Kidney (tissue), 14 donors: ENCODE measurements around the gene NFE2L2. TPM values are rescaled to one million over a fixed set of nuclear protein-coding genes. Genes with fewer than 3 reads are reported as not detected.
A peak's percentile ranks its signal among the peaks of the same experiment; 100 is the strongest.

Source experiments
- DNase-seq, 5 donors: peaks; one replicate each; pipeline ENCODE4 v3.0.0-alpha.2; 2013 to 2020
- FAIRE-seq: peaks from 2 replicates; lab custom pipeline; 2012; peaks lifted over from hg19 to GRCh38; lab: Jason Lieb, UNC
- H3K27ac ChIP-seq, 2 donors: one replicate each; pipeline ENCODE4 v1.7.0; 2013; ENCODE audit warnings: low read depth in 2 of 2, low read length in 2 of 2, inconsistent platforms in 1 of 2
- H3K27me3 ChIP-seq: one replicate; pipeline ENCODE4 v1.7.1; 2013; ENCODE audit warnings: low read length, inconsistent platforms; ENCODE audit not compliant: control insufficient read depth, insufficient read depth
- H3K36me3 ChIP-seq, 3 donors: one replicate each; pipeline versions ENCODE4 v1.7.0 to v1.7.1; 2013; ENCODE audit warnings: low read length in 3 of 3, control low read depth in 1 of 3, inconsistent platforms in 1 of 3; ENCODE audit not compliant: insufficient read depth in 3 of 3, control insufficient read depth in 2 of 3
- H3K4me1 ChIP-seq, 3 donors: one replicate each; pipeline versions ENCODE4 v1.7.0 to v1.7.1; 2013; ENCODE audit warnings: low read length in 3 of 3, inconsistent platforms in 1 of 3, low read depth in 1 of 3; ENCODE audit not compliant: control insufficient read depth in 2 of 3, insufficient read depth in 2 of 3
- H3K4me3 ChIP-seq, 3 donors: one replicate each; pipeline versions ENCODE4 v1.7.0 to v1.8.1; 2013; ENCODE audit warnings: low read length in 3 of 3, control low read depth in 1 of 3, inconsistent platforms in 1 of 3
- H3K9ac ChIP-seq, 3 donors: one replicate each; pipeline versions ENCODE4 v1.7.0 to v1.7.1; 2013; ENCODE audit warnings: low read length in 3 of 3, control low read depth in 1 of 3, inconsistent platforms in 1 of 3
- H3K9me3 ChIP-seq, 3 donors: one replicate each; pipeline versions ENCODE4 v1.7.0 to v1.7.1; 2013; ENCODE audit warnings: low read length in 3 of 3, control low read depth in 1 of 3, inconsistent platforms in 1 of 3; ENCODE audit not compliant: control insufficient read depth in 2 of 3, insufficient read depth in 1 of 3
- intact Hi-C: fragments of 100-400 bp; cut with DNase I; formaldehyde crosslinking; loops from one replicate; pipeline ENCODE4 v1.11.1; 2022
- polyA plus RNA-seq: library from polyadenylated mRNA; stranded (reverse); fragments of 350-450 nt; fragmentation: Illumina TruSeq; extraction: RNeasy Lipid Tissue Mini Kit (QIAGEN cat#74804); gene quantifications from one replicate; pipeline ENCODE4 v1.2.3, GENCODE V29; 2014; ENCODE audit warnings: low read depth, low replicate concordance; ENCODE audit not compliant: insufficient read depth
- total RNA-seq: library from RNA; stranded (reverse); fragmentation: NEBNext Ultra II Directional; extraction: Animal tissue kit (Norgen Biotek cat#: 25700); gene quantifications from one replicate; pipeline ENCODE4 v1.2.1, GENCODE V29; 2021
- TF ChIP-seq, protein P1 (sequence below): IDR thresholded peaks from 3 replicates; pipeline ENCODE4 v1.5.1; 2012; ENCODE audit warnings: mild to moderate bottlenecking, moderate library complexity, borderline replicate concordance; ENCODE audit not compliant: insufficient read depth; ENCODE audit errors: extremely low read depth
- donor health status: control.
- donor health status: control.
- donor health status: control.
- donor health status: control.
- donor health status: control.
- donor health status: DM: yes; HTN: yes; CAD: no.
- donor health status: Normal renal cell carcinoma (clear cell type).

Gene NFE2L2
- total and polyA plus RNA-seq, 2 donors from 2014 or later, result 105 to 149 TPM

- no peak overlapping the region for H3K9ac ChIP-seq
- no peak overlapping the region for H3K4me3 ChIP-seq
- H3K4me1 ChIP-seq, result peaks cover 0 to 23% (median 18%) of the 10 kb centered on the region in 3 donors
- H3K27me3 ChIP-seq, result no peaks in the 10 kb centered on the region
- TF ChIP-seq, protein P1, sequence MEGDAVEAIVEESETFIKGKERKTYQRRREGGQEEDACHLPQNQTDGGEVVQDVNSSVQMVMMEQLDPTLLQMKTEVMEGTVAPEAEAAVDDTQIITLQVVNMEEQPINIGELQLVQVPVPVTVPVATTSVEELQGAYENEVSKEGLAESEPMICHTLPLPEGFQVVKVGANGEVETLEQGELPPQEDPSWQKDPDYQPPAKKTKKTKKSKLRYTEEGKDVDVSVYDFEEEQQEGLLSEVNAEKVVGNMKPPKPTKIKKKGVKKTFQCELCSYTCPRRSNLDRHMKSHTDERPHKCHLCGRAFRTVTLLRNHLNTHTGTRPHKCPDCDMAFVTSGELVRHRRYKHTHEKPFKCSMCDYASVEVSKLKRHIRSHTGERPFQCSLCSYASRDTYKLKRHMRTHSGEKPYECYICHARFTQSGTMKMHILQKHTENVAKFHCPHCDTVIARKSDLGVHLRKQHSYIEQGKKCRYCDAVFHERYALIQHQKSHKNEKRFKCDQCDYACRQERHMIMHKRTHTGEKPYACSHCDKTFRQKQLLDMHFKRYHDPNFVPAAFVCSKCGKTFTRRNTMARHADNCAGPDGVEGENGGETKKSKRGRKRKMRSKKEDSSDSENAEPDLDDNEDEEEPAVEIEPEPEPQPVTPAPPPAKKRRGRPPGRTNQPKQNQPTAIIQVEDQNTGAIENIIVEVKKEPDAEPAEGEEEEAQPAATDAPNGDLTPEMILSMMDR, result no peak
- no peaks in the 10 kb centered on the region for H3K9me3 ChIP-seq
- intact Hi-C loops, result no loop called here
- DNase-seq (no peak), FAIRE-seq (no peak)
- peak overlapping the region in 1 of 2 donors; percentile 20 for H3K27ac ChIP-seq
- H3K36me3 ChIP-seq, result peaks cover 0 to 5% (median 4%) of the 10 kb centered on the region in 3 donors
Observed at GRCh38 chr2:177283906-177284305, 19.4 kb upstream of the NFE2L2 start.

- intact Hi-C loops, result no loop called here
- peak overlapping the region; percentile 5 to 49 for H3K27ac ChIP-seq
- H3K9me3 ChIP-seq, result no peaks in the 10 kb centered on the region
- no peaks in the 10 kb centered on the region for H3K27me3 ChIP-seq
- TF ChIP-seq, protein P1, result no peak
- no peak for DNase-seq
- peaks cover 0 to 23% (median 18%) of the 10 kb centered on the region in 3 donors for H3K4me1 ChIP-seq
- no peak for FAIRE-seq
- H3K36me3 ChIP-seq, result peaks cover 0 to 5% (median 4%) of the 10 kb centered on the region in 3 donors
- no peak overlapping the region for H3K4me3 ChIP-seq
- no peak overlapping the region for H3K9ac ChIP-seq
Observed at GRCh38 chr2:177282787-177283572, 18.5 kb upstream of the NFE2L2 start.

DNA sequence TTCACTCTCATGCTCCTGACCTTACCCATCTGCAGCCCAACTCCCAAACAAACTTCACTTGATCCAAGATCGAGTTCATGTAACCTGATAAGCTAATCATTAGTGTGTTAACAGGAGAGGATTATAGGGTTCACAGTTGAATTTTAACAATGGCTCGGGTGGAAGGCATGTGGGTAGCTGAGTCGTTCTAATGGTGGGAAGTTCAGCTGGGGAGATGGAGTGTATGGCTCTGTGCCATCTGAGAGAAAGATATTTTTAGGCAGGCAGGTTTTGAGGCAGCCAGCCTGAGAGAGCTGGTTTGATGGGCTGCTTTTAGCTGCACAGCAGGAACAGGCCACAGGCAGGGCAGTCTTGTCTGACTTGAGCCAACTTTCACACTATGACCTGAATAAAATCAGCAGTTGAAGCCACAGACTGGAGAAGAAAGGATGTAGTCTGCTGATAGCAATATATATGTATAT lies 17.7 kb upstream of the NFE2L2 start:
- TF ChIP-seq, protein P1, result no peak
- peak overlapping the region; percentile 5 to 49 for H3K27ac ChIP-seq
- DNase-seq (peak in 1 of 5 donors; percentile 21), FAIRE-seq (no peak)
- no peak overlapping the region for H3K4me3 ChIP-seq
- H3K4me1 ChIP-seq, result peaks cover 0 to 23% (median 18%) of the 10 kb centered on the region in 3 donors
- intact Hi-C loops, result no loop called here
- no peaks in the 10 kb centered on the region for H3K27me3 ChIP-seq
- H3K9me3 ChIP-seq, result no peaks in the 10 kb centered on the region
- peaks cover 0 to 4% (median 3%) of the 10 kb centered on the region in 3 donors for H3K36me3 ChIP-seq
- H3K9ac ChIP-seq, result peak overlapping the region in 1 of 3 donors; percentile 9
